GM23338 (cell line): ENCODE measurements around the gene CTXN3. TPM values are rescaled to one million over a fixed set of nuclear protein-coding genes. Genes with fewer than 3 reads are reported as not detected.

Source experiments
- ATAC-seq: fragments of 200-7000 bp; cut with Tn5 transposase; 3 replicates; pipeline ENCODE4 v1.9.1; 2020
- DNase-seq: peaks from one replicate; pipeline ENCODE4 v3.0.0-alpha.2; 2015; ENCODE audit warnings: low spot score
- H2AFZ ChIP-seq: fragments of 200-600 bp; sonication (generic); 2 replicates; pipeline ENCODE4 v1.8.0; 2016; ENCODE audit warnings: antibody characterized with exemption, mild to moderate bottlenecking, moderate library complexity
- H3F3A ChIP-seq: fragments of 200-600 bp; sonication (generic); replicated peaks from 2 replicates; pipeline ENCODE4 v1.8.0; 2017; ENCODE audit warnings: antibody characterized with exemption, mixed run types, low read depth
- H3K27ac ChIP-seq: fragments of 200-600 bp; sonication (generic); 2 replicates; pipeline ENCODE4 v1.6.1; 2016; ENCODE audit warnings: low read depth
- H3K27me3 ChIP-seq: fragments of 200-600 bp; sonication (generic); 2 replicates; pipeline ENCODE4 v1.8.0; 2016; ENCODE audit warnings: mild to moderate bottlenecking, mixed run types, moderate library complexity; ENCODE audit not compliant: insufficient read depth
- H3K36me3 ChIP-seq: fragments of 200-600 bp; sonication (generic); 2 replicates; pipeline ENCODE4 v1.8.0; 2016; ENCODE audit warnings: mild to moderate bottlenecking; ENCODE audit not compliant: insufficient read depth
- H3K4me1 ChIP-seq: fragments of 200-600 bp; sonication (generic); 2 replicates; pipeline ENCODE4 v1.8.0; 2016; ENCODE audit warnings: mild to moderate bottlenecking, moderate library complexity; ENCODE audit not compliant: insufficient read depth
- H3K4me2 ChIP-seq: fragments of 200-600 bp; sonication (generic); 2 replicates; pipeline ENCODE4 v1.7.1; 2017; ENCODE audit warnings: mixed run types
- H3K4me3 ChIP-seq: fragments of 200-600 bp; sonication (generic); 2 replicates; pipeline ENCODE4 v1.6.1; 2016; ENCODE audit warnings: mixed run types
- H3K79me2 ChIP-seq: fragments of 200-600 bp; sonication (generic); replicated peaks from 2 replicates; pipeline ENCODE4 v1.8.0; 2017; ENCODE audit warnings: mild to moderate bottlenecking; ENCODE audit not compliant: insufficient read depth
- H3K9me2 ChIP-seq: fragments of 200-600 bp; sonication (generic); 2 replicates; pipeline ENCODE4 v1.8.0; 2017; ENCODE audit not compliant: insufficient read depth
- H4K20me1 ChIP-seq: fragments of 200-600 bp; sonication (generic); replicated peaks from 2 replicates; pipeline ENCODE4 v1.8.0; 2017; ENCODE audit warnings: mild to moderate bottlenecking; ENCODE audit not compliant: insufficient read depth
- H3K27ac Mint-ChIP-seq: 2 replicates; pipeline ENCODE4 v1.8.0; 2020; ENCODE audit warnings: inconsistent platforms, mild to moderate bottlenecking, moderate library complexity, mixed read lengths
- H3K27me3 Mint-ChIP-seq: 3 replicates; pipeline ENCODE4 v1.8.0; 2022; ENCODE audit warnings: low read depth, mild to moderate bottlenecking, moderate library complexity, mixed read lengths, inconsistent platforms; ENCODE audit not compliant: insufficient read depth, poor library complexity
- H3K36me3 Mint-ChIP-seq: 3 replicates; pipeline ENCODE4 v1.8.0; 2021; ENCODE audit warnings: low read depth, mild to moderate bottlenecking, inconsistent platforms, moderate library complexity, mixed read lengths
- H3K4me1 Mint-ChIP-seq: 3 replicates; pipeline ENCODE4 v1.8.0; 2020; ENCODE audit warnings: mild to moderate bottlenecking, inconsistent platforms, mixed read lengths
- H3K4me3 Mint-ChIP-seq: 3 replicates; pipeline ENCODE4 v1.8.0; 2021; ENCODE audit warnings: moderate library complexity, mild to moderate bottlenecking, inconsistent platforms, mixed read lengths
- H3K9me3 Mint-ChIP-seq: 3 replicates; pipeline ENCODE4 v1.8.0; 2020; ENCODE audit warnings: moderate library complexity, mild to moderate bottlenecking, inconsistent platforms, mixed read lengths
- CREB1 ChIP-seq: fragments of 250-450 bp; sonication (Bioruptor Pico); IDR thresholded peaks from 2 replicates; pipeline ENCODE4 v1.5.0; 2020; ENCODE audit warnings: low read depth, mild to moderate bottlenecking, moderate library complexity
- EZH2 ChIP-seq: fragments of 200-600 bp; sonication (generic); IDR thresholded peaks from one replicate; pipeline ENCODE4 v1.8.0; 2017; ENCODE audit warnings: antibody characterized with exemption, mild to moderate bottlenecking, low read depth; ENCODE audit not compliant: unreplicated experiment
- EZH2phosphoT487 ChIP-seq: fragments of 200-600 bp; sonication (generic); IDR thresholded peaks from one replicate; pipeline ENCODE4 v1.8.1; 2018; ENCODE audit warnings: antibody characterized with exemption; ENCODE audit not compliant: unreplicated experiment
- JUNB ChIP-seq: IDR thresholded peaks from one replicate; pipeline ENCODE4 v1.6.1; 2016; ENCODE audit warnings: antibody characterized with exemption; ENCODE audit not compliant: unreplicated experiment
- NANOG ChIP-seq: IDR thresholded peaks from 2 replicates; pipeline ENCODE4 v1.6.1; 2016; ENCODE audit warnings: antibody characterized with exemption, borderline replicate concordance
- POLR2AphosphoS5 ChIP-seq: IDR thresholded peaks from 2 replicates; pipeline ENCODE4 v1.6.1; 2016; ENCODE audit warnings: antibody characterized with exemption, low read depth
- STAT1 ChIP-seq: IDR thresholded peaks from one replicate; pipeline ENCODE4 v1.6.1; 2016; ENCODE audit warnings: antibody characterized with exemption; ENCODE audit not compliant: unreplicated experiment
- ZNF114 ChIP-seq: fragments of 250-450 bp; sonication (Bioruptor Pico); IDR thresholded peaks from 2 replicates; pipeline ENCODE4 v1.5.0; 2020; ENCODE audit warnings: mild to moderate bottlenecking, moderate library complexity
- ZNF331 ChIP-seq: fragments of 250-450 bp; sonication (Bioruptor Pico); IDR thresholded peaks from 2 replicates; pipeline ENCODE4 v1.5.0; 2020; ENCODE audit warnings: low read depth, mild to moderate bottlenecking, moderate library complexity
- polyA plus RNA-seq: library from polyadenylated mRNA; unstranded; fragments of >200 nt; fragmentation: Nextera tagmentation; extraction: Ambion mirVana; gene quantifications from 2 replicates; pipeline ENCODE4 v1.2.1, GENCODE V29; 2016
- total RNA-seq: library from RNA; depleted of rRNA; stranded (reverse); fragments of >200 nt; shearing (Covaris generic); gene quantifications from 2 replicates; pipeline ENCODE4 v1.2.3, GENCODE V29; 2014
- TF ChIP-seq, protein P1 (sequence below): IDR thresholded peaks from one replicate; pipeline ENCODE4 v1.6.1; 2018; ENCODE audit warnings: antibody characterized with exemption; ENCODE audit not compliant: unreplicated experiment
- TF ChIP-seq, protein P2 (sequence below): fragments of 250-450 bp; sonication (Bioruptor Pico); IDR thresholded peaks from 2 replicates; pipeline ENCODE4 v1.5.0; 2020; ENCODE audit warnings: mild to moderate bottlenecking, moderate library complexity
- TF ChIP-seq, protein P3 (sequence below): IDR thresholded peaks from 2 replicates; pipeline ENCODE4 v1.6.1; 2016; ENCODE audit warnings: antibody characterized with exemption
- TF ChIP-seq, protein P4 (sequence below), 2 experiments: fragments of 200-600 bp in 1 of 2; sonication (generic) in 1 of 2; conservative IDR thresholded peaks; 2 replicates each; pipeline versions ENCODE4 v1.5.1 to v1.6.1; 2016 to 2017; ENCODE audit warnings: antibody characterized with exemption in 2 of 2, low read depth in 2 of 2, mild to moderate bottlenecking in 2 of 2, moderate library complexity in 1 of 2

The CTXN3 gene
- total and polyA plus RNA-seq, 2 experiments from 2014 or later = not detected

DNA sequence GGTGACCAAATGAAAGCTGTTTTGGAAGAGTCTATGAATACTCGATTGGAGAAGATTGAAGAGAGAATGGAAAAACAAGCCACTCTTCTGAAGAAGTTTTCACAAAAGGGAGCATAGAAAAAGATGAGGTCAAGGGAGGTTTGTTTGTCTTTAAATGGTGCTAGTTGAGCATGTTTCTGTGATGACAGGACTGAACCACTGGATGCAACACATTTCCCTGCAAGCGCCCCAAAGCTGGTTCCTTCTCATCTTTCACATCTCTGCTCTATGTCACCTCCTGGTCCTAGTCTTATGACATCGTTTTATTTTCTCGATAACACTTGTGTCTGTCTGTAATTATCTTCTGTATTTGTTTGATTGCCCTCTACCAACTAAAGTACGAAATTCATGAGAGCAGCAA lies 50.5 kb downstream of the CTXN3 start:
- Mint-ChIP-seq H3K36me3 (no peaks in the 10 kb centered on the region), H3K4me1 (peaks cover 3% of the 10 kb centered on the region; the same call in 2 of the 3 replicates), H3K4me3 (no peak overlapping the region), H3K27me3 (no peaks in the 10 kb centered on the region), H3K9me3 (no peaks in the 10 kb centered on the region), H3K27ac (no peak overlapping the region)
- Histone ChIP-seq H3K4me1 (0 out of 2 replicates have a peak, but pooled peaks cover 3% of the 10 kb centered on the region), H3K79me2 (no peaks in the 10 kb centered on the region), H2AFZ (no peak overlapping the region), H3K27ac (no peak overlapping the region), H4K20me1 (no peaks in the 10 kb centered on the region), H3K4me3 (no peak overlapping the region), H3K4me2 (no peak overlapping the region), H3F3A (no peaks in the 10 kb centered on the region), H3K36me3 (no peaks in the 10 kb centered on the region), H3K27me3 (no peaks in the 10 kb centered on the region), H3K9me2 (0 out of 2 replicates have a peak, but pooled peaks cover 5% of the 10 kb centered on the region)
- DNase-seq (no peak), ATAC-seq (no peak)
- TF ChIP-seq ZNF331 (no peak), JUNB (no peak), CREB1 (CRISPR knock-in tag) (no peak), POLR2AphosphoS5 (no peak), STAT1 (no peak), NANOG (no peak), ZNF114 (CRISPR knock-in tag) (no peak), EZH2phosphoT487 (no peak), EZH2 (no peak)
- TF ChIP-seq, protein P1, sequence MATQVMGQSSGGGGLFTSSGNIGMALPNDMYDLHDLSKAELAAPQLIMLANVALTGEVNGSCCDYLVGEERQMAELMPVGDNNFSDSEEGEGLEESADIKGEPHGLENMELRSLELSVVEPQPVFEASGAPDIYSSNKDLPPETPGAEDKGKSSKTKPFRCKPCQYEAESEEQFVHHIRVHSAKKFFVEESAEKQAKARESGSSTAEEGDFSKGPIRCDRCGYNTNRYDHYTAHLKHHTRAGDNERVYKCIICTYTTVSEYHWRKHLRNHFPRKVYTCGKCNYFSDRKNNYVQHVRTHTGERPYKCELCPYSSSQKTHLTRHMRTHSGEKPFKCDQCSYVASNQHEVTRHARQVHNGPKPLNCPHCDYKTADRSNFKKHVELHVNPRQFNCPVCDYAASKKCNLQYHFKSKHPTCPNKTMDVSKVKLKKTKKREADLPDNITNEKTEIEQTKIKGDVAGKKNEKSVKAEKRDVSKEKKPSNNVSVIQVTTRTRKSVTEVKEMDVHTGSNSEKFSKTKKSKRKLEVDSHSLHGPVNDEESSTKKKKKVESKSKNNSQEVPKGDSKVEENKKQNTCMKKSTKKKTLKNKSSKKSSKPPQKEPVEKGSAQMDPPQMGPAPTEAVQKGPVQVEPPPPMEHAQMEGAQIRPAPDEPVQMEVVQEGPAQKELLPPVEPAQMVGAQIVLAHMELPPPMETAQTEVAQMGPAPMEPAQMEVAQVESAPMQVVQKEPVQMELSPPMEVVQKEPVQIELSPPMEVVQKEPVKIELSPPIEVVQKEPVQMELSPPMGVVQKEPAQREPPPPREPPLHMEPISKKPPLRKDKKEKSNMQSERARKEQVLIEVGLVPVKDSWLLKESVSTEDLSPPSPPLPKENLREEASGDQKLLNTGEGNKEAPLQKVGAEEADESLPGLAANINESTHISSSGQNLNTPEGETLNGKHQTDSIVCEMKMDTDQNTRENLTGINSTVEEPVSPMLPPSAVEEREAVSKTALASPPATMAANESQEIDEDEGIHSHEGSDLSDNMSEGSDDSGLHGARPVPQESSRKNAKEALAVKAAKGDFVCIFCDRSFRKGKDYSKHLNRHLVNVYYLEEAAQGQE = no peak
- TF ChIP-seq, protein P2, sequence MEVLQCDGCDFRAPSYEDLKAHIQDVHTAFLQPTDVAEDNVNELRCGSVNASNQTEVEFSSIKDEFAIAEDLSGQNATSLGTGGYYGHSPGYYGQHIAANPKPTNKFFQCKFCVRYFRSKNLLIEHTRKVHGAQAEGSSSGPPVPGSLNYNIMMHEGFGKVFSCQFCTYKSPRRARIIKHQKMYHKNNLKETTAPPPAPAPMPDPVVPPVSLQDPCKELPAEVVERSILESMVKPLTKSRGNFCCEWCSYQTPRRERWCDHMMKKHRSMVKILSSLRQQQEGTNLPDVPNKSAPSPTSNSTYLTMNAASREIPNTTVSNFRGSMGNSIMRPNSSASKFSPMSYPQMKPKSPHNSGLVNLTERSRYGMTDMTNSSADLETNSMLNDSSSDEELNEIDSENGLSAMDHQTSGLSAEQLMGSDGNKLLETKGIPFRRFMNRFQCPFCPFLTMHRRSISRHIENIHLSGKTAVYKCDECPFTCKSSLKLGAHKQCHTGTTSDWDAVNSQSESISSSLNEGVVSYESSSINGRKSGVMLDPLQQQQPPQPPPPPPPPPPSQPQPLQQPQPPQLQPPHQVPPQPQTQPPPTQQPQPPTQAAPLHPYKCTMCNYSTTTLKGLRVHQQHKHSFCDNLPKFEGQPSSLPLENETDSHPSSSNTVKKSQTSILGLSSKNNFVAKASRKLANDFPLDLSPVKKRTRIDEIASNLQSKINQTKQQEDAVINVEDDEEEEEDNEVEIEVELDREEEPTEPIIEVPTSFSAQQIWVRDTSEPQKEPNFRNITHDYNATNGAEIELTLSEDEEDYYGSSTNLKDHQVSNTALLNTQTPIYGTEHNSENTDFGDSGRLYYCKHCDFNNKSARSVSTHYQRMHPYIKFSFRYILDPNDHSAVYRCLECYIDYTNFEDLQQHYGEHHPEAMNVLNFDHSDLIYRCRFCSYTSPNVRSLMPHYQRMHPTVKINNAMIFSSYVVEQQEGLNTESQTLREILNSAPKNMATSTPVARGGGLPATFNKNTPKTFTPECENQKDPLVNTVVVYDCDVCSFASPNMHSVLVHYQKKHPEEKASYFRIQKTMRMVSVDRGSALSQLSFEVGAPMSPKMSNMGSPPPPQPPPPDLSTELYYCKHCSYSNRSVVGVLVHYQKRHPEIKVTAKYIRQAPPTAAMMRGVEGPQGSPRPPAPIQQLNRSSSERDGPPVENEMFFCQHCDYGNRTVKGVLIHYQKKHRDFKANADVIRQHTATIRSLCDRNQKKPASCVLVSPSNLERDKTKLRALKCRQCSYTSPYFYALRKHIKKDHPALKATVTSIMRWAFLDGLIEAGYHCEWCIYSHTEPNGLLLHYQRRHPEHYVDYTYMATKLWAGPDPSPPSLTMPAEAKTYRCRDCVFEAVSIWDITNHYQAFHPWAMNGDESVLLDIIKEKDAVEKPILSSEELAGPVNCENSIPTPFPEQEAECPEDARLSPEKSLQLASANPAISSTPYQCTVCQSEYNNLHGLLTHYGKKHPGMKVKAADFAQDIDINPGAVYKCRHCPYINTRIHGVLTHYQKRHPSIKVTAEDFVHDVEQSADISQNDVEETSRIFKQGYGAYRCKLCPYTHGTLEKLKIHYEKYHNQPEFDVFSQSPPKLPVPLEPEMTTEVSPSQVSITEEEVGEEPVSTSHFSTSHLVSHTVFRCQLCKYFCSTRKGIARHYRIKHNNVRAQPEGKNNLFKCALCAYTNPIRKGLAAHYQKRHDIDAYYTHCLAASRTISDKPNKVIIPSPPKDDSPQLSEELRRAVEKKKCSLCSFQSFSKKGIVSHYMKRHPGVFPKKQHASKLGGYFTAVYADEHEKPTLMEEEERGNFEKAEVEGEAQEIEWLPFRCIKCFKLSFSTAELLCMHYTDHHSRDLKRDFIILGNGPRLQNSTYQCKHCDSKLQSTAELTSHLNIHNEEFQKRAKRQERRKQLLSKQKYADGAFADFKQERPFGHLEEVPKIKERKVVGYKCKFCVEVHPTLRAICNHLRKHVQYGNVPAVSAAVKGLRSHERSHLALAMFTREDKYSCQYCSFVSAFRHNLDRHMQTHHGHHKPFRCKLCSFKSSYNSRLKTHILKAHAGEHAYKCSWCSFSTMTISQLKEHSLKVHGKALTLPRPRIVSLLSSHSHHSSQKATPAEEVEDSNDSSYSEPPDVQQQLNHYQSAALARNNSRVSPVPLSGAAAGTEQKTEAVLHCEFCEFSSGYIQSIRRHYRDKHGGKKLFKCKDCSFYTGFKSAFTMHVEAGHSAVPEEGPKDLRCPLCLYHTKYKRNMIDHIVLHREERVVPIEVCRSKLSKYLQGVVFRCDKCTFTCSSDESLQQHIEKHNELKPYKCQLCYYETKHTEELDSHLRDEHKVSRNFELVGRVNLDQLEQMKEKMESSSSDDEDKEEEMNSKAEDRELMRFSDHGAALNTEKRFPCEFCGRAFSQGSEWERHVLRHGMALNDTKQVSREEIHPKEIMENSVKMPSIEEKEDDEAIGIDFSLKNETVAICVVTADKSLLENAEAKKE (CRISPR knock-in tag) = no peak
- TF ChIP-seq, protein P3, sequence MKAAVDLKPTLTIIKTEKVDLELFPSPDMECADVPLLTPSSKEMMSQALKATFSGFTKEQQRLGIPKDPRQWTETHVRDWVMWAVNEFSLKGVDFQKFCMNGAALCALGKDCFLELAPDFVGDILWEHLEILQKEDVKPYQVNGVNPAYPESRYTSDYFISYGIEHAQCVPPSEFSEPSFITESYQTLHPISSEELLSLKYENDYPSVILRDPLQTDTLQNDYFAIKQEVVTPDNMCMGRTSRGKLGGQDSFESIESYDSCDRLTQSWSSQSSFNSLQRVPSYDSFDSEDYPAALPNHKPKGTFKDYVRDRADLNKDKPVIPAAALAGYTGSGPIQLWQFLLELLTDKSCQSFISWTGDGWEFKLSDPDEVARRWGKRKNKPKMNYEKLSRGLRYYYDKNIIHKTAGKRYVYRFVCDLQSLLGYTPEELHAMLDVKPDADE = no peak
- TF ChIP-seq, protein P4, sequence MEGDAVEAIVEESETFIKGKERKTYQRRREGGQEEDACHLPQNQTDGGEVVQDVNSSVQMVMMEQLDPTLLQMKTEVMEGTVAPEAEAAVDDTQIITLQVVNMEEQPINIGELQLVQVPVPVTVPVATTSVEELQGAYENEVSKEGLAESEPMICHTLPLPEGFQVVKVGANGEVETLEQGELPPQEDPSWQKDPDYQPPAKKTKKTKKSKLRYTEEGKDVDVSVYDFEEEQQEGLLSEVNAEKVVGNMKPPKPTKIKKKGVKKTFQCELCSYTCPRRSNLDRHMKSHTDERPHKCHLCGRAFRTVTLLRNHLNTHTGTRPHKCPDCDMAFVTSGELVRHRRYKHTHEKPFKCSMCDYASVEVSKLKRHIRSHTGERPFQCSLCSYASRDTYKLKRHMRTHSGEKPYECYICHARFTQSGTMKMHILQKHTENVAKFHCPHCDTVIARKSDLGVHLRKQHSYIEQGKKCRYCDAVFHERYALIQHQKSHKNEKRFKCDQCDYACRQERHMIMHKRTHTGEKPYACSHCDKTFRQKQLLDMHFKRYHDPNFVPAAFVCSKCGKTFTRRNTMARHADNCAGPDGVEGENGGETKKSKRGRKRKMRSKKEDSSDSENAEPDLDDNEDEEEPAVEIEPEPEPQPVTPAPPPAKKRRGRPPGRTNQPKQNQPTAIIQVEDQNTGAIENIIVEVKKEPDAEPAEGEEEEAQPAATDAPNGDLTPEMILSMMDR (conservative IDR thresholded peaks at IDR 0.05; ENCODE audit: low read depth in 2 of 2) = no peak
